NCI-H82 (cell line): ENCODE measurements around the gene SRCIN1.
"Not testable (repeated sequence)": the region's sequence is repeated elsewhere in the genome, so short reads cannot be mapped to it uniquely, and the experiment has no call there.

Experiments
- DNase-seq: peaks from one replicate; lab custom pipeline; 2025; lab: John Stamatoyannopoulos, UW

SRCIN1 gene

GRCh38 chr17:38482039-38482699 lies 123.6 kb downstream of the SRCIN1 start:
- not testable (repeated sequence) for DNase-seq
